HepG2 (cell line): ENCODE measurements around the gene SLC6A6. TPM values are rescaled to one million over a fixed set of nuclear protein-coding genes. Genes with fewer than 3 reads are reported as not detected.

Source experiments
- ATAC-seq: fragments of 200-7000 bp; cut with Tn5 transposase; 3 replicates; pipeline ENCODE4 v1.9.1; 2020; ENCODE audit warnings: mild to moderate bottlenecking, moderate library complexity
- BruUV-seq: library from RNA; stranded (reverse); fragments of 400-500 nt; replicated peaks from 2 replicates; lab custom pipeline; 2021; lab: Mats Ljungman, UMichigan
- CTCF ChIA-PET: fragments of 300-600 bp; formaldehyde crosslinking; extraction: SDS; loops from one replicate; lab custom pipeline; 2021; ENCODE audit warnings: low total read pairs, inconsistent platforms, low intra/inter-chr PET ratio; lab: Yijun Ruan, JAX
- POLR2A ChIA-PET: fragments of 350-600 bp; sonication (Branson Sonifier 250); formaldehyde crosslinking; loops from one replicate; lab custom pipeline; 2020; ENCODE audit warnings: antibody characterized with exemption, inconsistent platforms; lab: Yijun Ruan, JAX
- DNase-seq: peaks from one replicate; pipeline ENCODE4 v3.0.0-alpha.2; 2015; ENCODE audit warnings: low spot score
- FAIRE-seq: peaks from 3 replicates; lab custom pipeline; 2011; peaks lifted over from hg19 to GRCh38; lab: Jason Lieb, UNC
- H2AFZ ChIP-seq: one replicate; pipeline ENCODE4 v1.6.1; 2011; ENCODE audit warnings: low read length, inconsistent platforms
- H3K27ac ChIP-seq: fragments of 300-600 bp; 3 replicates; pipeline ENCODE4 v1.8.0; 2011; ENCODE audit warnings: mixed run types, mild to moderate bottlenecking, mixed read lengths, low read length, inconsistent platforms; ENCODE audit not compliant: insufficient read depth; ENCODE audit errors: extremely low read length
- H3K27me3 ChIP-seq, 2 experiments: fragments of 200-600 bp in 1 of 2; 2 replicates in 1 of 2; 3 replicates in 1 of 2; pipeline versions ENCODE4 v1.6.0 to v1.8.0; 2011; ENCODE audit warnings: low read length in 2 of 2, mild to moderate bottlenecking in 2 of 2, moderate library complexity in 2 of 2, inconsistent platforms in 1 of 2; ENCODE audit not compliant: insufficient read depth in 2 of 2, control insufficient read depth in 1 of 2
- H3K36me3 ChIP-seq, 2 experiments: fragments of 200-600 bp in 1 of 2; replicated peaks in 1 of 2; 2 replicates in 1 of 2; 3 replicates in 1 of 2; pipeline versions ENCODE4 v1.5.1 to v1.8.0; 2011; ENCODE audit warnings: low read length in 2 of 2, inconsistent platforms in 1 of 2; ENCODE audit not compliant: insufficient read depth in 2 of 2, control insufficient read depth in 1 of 2
- H3K4me1 ChIP-seq: 2 replicates; pipeline ENCODE4 v1.5.1; 2012; ENCODE audit warnings: low read length, inconsistent platforms; ENCODE audit not compliant: insufficient read depth
- H3K4me2 ChIP-seq: 2 replicates; pipeline ENCODE4 v1.6.0; 2011; ENCODE audit warnings: low read depth, low read length, inconsistent platforms
- H3K4me3 ChIP-seq, 3 experiments: fragments of 200-600 bp in 1 of 3; sonication (generic), shearing (Covaris generic) in 1 of 3; replicated peaks in 1 of 3; 2 replicates each; pipeline ENCODE4 v1.5.1; 2011 to 2016; ENCODE audit warnings: low read length in 3 of 3, inconsistent platforms in 2 of 3, low read depth in 2 of 3, mild to moderate bottlenecking in 2 of 3, control low read depth in 1 of 3, mixed read lengths in 1 of 3; ENCODE audit not compliant: insufficient read depth in 1 of 3
- H3K79me2 ChIP-seq: one replicate; pipeline ENCODE4 v1.6.1; 2011; ENCODE audit warnings: low read length, inconsistent platforms; ENCODE audit not compliant: insufficient read depth
- H3K9ac ChIP-seq: 2 replicates; pipeline ENCODE4 v1.6.0; 2011; ENCODE audit warnings: mild to moderate bottlenecking, low read depth, low read length, inconsistent platforms; ENCODE audit not compliant: insufficient read depth
- H3K9me3 ChIP-seq: 2 replicates; pipeline ENCODE4 v1.5.1; 2012; ENCODE audit warnings: mild to moderate bottlenecking, low read length
- H4K20me1 ChIP-seq: 2 replicates; pipeline ENCODE4 v1.6.0; 2011; ENCODE audit warnings: inconsistent platforms, mild to moderate bottlenecking, low read length, moderate library complexity; ENCODE audit not compliant: insufficient read depth
- CHD4 ChIP-seq: fragments of 200-600 bp; sonication (generic); IDR thresholded peaks from 2 replicates; pipeline ENCODE4 v1.7.0; 2017; ENCODE audit warnings: mild to moderate bottlenecking, low read length, borderline replicate concordance
- CREB1 ChIP-seq, 2 experiments: fragments of 450-650 bp in 1 of 2; IDR thresholded peaks; 2 replicates each; pipeline ENCODE4 v1.6.1; 2016 to 2017; ENCODE audit warnings: control low read depth in 1 of 2, mild to moderate bottlenecking in 1 of 2, missing compliant biosample characterization in 1 of 2, missing genetic modification characterization in 1 of 2
- FOXO1 ChIP-seq: sonication (generic); formaldehyde crosslinking; IDR thresholded peaks from 2 replicates; pipeline ENCODE4 v1.4.0; 2020; ENCODE audit warnings: missing genetic modification reagents
- SMC3 ChIP-seq: IDR thresholded peaks from 2 replicates; pipeline ENCODE4 v1.6.1; 2011; ENCODE audit warnings: low read length, improper control_type of control experiment
- ZNF460 ChIP-seq: sonication (generic); formaldehyde crosslinking; IDR thresholded peaks from 2 replicates; pipeline ENCODE4 v1.5.1; 2020; ENCODE audit warnings: missing genetic modification reagents, mild to moderate bottlenecking, borderline replicate concordance
- ZNF629 ChIP-seq: sonication (generic); formaldehyde crosslinking; conservative IDR thresholded peaks from 2 replicates; pipeline ENCODE4 v1.5.0; 2020; ENCODE audit warnings: missing genetic modification reagents
- WGBS: methylation state at CpG from one replicate; pipeline ENCODE4 v1.1.6; 2017; ENCODE audit warnings: low lambda C conversion rate; 5-methylcytosine and 5-hydroxymethylcytosine counted together
- in situ Hi-C: cut with HindIII; loops from 2 replicates; pipeline ENCODE4 v1.10.0; 2017; ENCODE audit warnings: low pct_unique_long_range_greater_than_20kb; ENCODE audit not compliant: extremely low pct_ligation_motif_present
- intact Hi-C: fragments of 100-400 bp; cut with micrococcal nuclease; formaldehyde crosslinking; loops from one replicate; pipeline ENCODE4 v1.10.0; 2022; ENCODE audit not compliant: unreplicated experiment
- polyA plus RNA-seq, 8 experiments: library from polyadenylated mRNA; depleted of rRNA in 3 of 8; stranded (reverse) in 7 of 8; unstranded in 1 of 8; fragments of >200 nt; fragmentation: Illumina TruSeq in 4 of 8; extraction: Trizol in 4 of 8; gene quantifications; 2 replicates each; pipeline versions ENCODE4 v1.2.1 to v1.2.3, GENCODE V29; 2011 to 2016; ENCODE audit warnings: low read depth in 4 of 8, missing spikeins in 1 of 8, mixed read lengths in 1 of 8; ENCODE audit not compliant: insufficient read depth in 1 of 8
- total RNA-seq, 5 experiments: library from RNA; depleted of rRNA; stranded (reverse); fragments of >200 nt; fragmentation: Illumina TruSeq; extraction: Trizol; gene quantifications; 2 replicates each; pipeline ENCODE4 v1.2.3, GENCODE V29; 2016; ENCODE audit warnings: low read depth in 1 of 5
- TF ChIP-seq, protein P1 (sequence below): IDR thresholded peaks from 2 replicates; pipeline ENCODE4 v1.6.1; 2016; ENCODE audit warnings: missing compliant biosample characterization, missing genetic modification reagents, borderline replicate concordance
- TF ChIP-seq, protein P2 (sequence below): sonication (generic); formaldehyde crosslinking; IDR thresholded peaks from 2 replicates; pipeline ENCODE4 v1.8.0; 2022; ENCODE audit warnings: mild to moderate bottlenecking, missing genetic modification reagents, moderate library complexity

SLC6A6 gene
- total and polyA plus RNA-seq, 2 of the 13 experiments (the other 11 are each of a cell fraction or from before 2014, with no cell fraction given): 14.1 to 20.7 TPM

DNA sequence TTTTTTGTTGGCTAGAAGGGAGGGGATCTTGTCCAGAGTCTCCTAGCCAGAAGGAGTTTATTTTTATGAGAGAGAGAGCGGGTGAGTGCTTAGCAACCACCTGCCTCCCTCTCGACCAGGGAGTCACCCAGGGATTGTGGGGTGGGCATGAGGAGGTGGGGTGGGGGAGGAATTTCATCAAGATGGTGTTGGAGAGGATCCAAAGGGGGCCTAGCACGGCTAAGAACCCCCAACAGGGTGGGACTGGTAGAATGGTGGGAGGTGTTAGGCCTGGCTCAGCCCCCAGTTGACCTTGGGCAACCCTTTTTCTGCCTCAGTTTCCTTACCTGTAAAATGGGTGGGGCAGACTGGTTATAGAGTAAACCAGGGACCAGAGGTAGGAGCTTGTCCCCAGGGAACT, 1.8 kb downstream of the SLC6A6 start:
- Histone ChIP-seq H3K9me3 (no peaks in the 10 kb centered on the region), H3K4me3 (peak overlapping the region; percentile 72 to 91 (median 83)), H3K4me1 (peaks cover 51% of the 10 kb centered on the region), H2AFZ (no peak overlapping the region), H3K79me2 (peaks cover 38% of the 10 kb centered on the region), H4K20me1 (no peaks in the 10 kb centered on the region; the same call in 1 of the 2 replicates), H3K9ac (peak overlapping the region; percentile 76; the same call in 1 of the 2 replicates), H3K36me3 (0 out of 5 replicates have a peak, but pooled peaks cover 0 to 5% of the 10 kb centered on the region in 2 experiments), H3K27me3 (no peaks in the 10 kb centered on the region; a peak in 2 of 5 replicates), H3K27ac (peak overlapping the region; percentile 74), H3K4me2 (peak overlapping the region; percentile 98)
- 48% methylated on average over 3 of the region's 3 CpGs for WGBS
- in situ Hi-C loops: loop anchor here (5.0 kb wide), 1 partner anchor 58 kb away; no protein-coding TSS in a partner anchor
- DNase-seq (no peak), FAIRE-seq (no peak), ATAC-seq (no peak)
- ChIA-PET CTCF (no interaction called here), POLR2A (no interaction called here)
- intact Hi-C loops: loop anchor here (5.0 kb wide), 1 partner anchor 142 kb away; no protein-coding TSS in a partner anchor
- BruUV-seq: no TSS peak
- TF ChIP-seq ZNF629 (CRISPR knock-in tag) (peak; percentile 57; the same call in 1 of the 2 replicates), ZNF460 (CRISPR knock-in tag) (no peak)

DNA sequence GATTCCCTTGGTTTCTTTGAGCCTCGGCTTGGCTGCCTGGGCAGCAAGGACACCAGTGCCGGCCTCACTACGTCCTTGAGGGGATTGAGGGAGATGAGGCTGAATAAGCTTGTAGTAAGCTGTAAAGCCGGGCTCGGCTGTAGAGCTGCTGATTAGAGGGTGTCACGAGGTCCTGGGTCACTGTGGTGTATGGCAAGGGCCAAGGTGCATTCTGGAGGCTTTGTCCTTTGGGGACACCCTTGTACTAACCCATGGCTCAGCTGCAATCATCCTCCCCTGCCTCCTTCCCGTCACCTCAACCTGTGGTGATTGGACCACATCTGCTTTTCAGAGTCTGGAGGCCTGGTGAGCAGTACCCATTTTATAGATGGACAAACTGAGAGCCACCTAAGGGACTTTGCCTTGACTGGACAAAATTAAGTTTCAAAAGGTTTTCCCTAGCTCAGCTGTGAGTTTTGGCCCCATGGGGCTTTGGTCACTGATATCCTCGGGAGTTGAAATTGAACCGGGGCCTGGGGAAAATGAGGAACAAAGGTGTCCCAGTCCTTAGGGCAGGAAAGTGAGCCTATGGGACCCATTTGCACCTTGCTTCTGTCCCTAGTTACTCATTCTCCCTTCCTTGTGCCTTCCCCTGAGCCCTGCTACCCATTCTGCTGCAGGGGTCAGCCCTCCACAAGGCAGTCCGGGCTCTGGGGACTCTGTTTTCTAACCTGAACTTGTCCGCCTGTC, 2.4 kb downstream of the SLC6A6 start:
- FAIRE-seq (no peak), DNase-seq (no peak), ATAC-seq (no peak)
- BruUV-seq: no TSS peak
- intact Hi-C loops: loop anchor here (5.0 kb wide), 1 partner anchor 142 kb away; no protein-coding TSS in a partner anchor
- Histone ChIP-seq H3K4me3 (peak overlapping the region in 2 of 3 experiments; percentile 72 to 83; a peak in 3 of 6 replicates), H3K9ac (peak overlapping the region; percentile 76; the same call in 1 of the 2 replicates), H3K4me2 (peak overlapping the region; percentile 98), H3K79me2 (peaks cover 44% of the 10 kb centered on the region), H3K9me3 (no peaks in the 10 kb centered on the region), H4K20me1 (no peaks in the 10 kb centered on the region; the same call in 1 of the 2 replicates), H3K27me3 (no peaks in the 10 kb centered on the region; a peak in 2 of 5 replicates), H2AFZ (no peak overlapping the region), H3K4me1 (peaks cover 51% of the 10 kb centered on the region), H3K36me3 (0 out of 5 replicates have a peak, but pooled peaks cover 0 to 5% of the 10 kb centered on the region in 2 experiments), H3K27ac (no peak overlapping the region)
- WGBS: 81% methylated on average over 10 of the region's 11 CpGs
- CTCF ChIA-PET: no interaction called here
- POLR2A ChIA-PET: interaction anchor here (0.7 to 1.5 kb wide), 2 partner anchors 11 to 16 kb away, joined by 3 read pairs; no protein-coding TSS in a partner anchor
- in situ Hi-C loops: loop anchor here (5.0 kb wide), 1 partner anchor 58 kb away; no protein-coding TSS in a partner anchor
- TF ChIP-seq, protein P1, sequence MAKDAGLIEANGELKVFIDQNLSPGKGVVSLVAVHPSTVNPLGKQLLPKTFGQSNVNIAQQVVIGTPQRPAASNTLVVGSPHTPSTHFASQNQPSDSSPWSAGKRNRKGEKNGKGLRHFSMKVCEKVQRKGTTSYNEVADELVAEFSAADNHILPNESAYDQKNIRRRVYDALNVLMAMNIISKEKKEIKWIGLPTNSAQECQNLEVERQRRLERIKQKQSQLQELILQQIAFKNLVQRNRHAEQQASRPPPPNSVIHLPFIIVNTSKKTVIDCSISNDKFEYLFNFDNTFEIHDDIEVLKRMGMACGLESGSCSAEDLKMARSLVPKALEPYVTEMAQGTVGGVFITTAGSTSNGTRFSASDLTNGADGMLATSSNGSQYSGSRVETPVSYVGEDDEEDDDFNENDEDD: no peak
- TF ChIP-seq ZNF629 (CRISPR knock-in tag) (peak; percentile 97), FOXO1 (CRISPR knock-in tag) (no peak), SMC3 (no peak), CHD4 (peak; percentile 88; the same call in 1 of the 2 replicates), CREB1 (IDR thresholded peaks at IDR 0.05) (no peak), CREB1 (CRISPR knock-in tag; IDR thresholded peaks at IDR 0.05) (no peak)
- TF ChIP-seq, protein P2, sequence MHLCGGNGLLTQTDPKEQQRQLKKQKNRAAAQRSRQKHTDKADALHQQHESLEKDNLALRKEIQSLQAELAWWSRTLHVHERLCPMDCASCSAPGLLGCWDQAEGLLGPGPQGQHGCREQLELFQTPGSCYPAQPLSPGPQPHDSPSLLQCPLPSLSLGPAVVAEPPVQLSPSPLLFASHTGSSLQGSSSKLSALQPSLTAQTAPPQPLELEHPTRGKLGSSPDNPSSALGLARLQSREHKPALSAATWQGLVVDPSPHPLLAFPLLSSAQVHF: no peak
